Panc1 (cell line): ENCODE results near the gene FAAP100. TPM values are rescaled to one million over a fixed set of nuclear protein-coding genes. Genes with fewer than 3 reads are reported as not detected.

ENCODE experiments used
- ATAC-seq: fragments of 200-7000 bp; cut with Tn5 transposase; 2 replicates; pipeline ENCODE4 v1.9.1; 2020; ENCODE audit warnings: mild to moderate bottlenecking, moderate library complexity
- BruUV-seq: library from RNA; stranded (reverse); fragments of 400-500 nt; replicated peaks from 2 replicates; lab custom pipeline; 2021; lab: Mats Ljungman, UMichigan
- CTCF ChIA-PET: fragments of 300-600 bp; sonication (Branson Sonifier 250); formaldehyde crosslinking; loops from one replicate; lab custom pipeline; 2022; ENCODE audit warnings: antibody characterized with exemption; lab: Charles Lee
- POLR2A ChIA-PET: fragments of 300-600 bp; sonication (Branson Sonifier 250); formaldehyde crosslinking; loops from one replicate; lab custom pipeline; 2022; ENCODE audit warnings: antibody characterized with exemption; lab: Charles Lee
- DNase-seq: peaks from one replicate; pipeline ENCODE4 v3.0.0-alpha.2; 2010; ENCODE audit warnings: low read depth, low spot score
- H3K27ac ChIP-seq: 2 replicates; pipeline ENCODE4 v1.5.1; 2011; ENCODE audit warnings: mild to moderate bottlenecking, low read length, inconsistent platforms
- H3K27me3 ChIP-seq: fragments of 200-500 bp; sonication (Bioruptor generic); 2 replicates; pipeline ENCODE4 v1.6.0; 2014; ENCODE audit warnings: low read length, inconsistent platforms; ENCODE audit not compliant: control insufficient read depth, insufficient read depth
- H3K36me3 ChIP-seq: fragments of 200-500 bp; sonication (Bioruptor generic); 2 replicates; pipeline ENCODE4 v1.5.1; 2014; ENCODE audit warnings: inconsistent platforms, mild to moderate bottlenecking, low read length, moderate library complexity; ENCODE audit not compliant: control insufficient read depth, insufficient read depth
- H3K4me1 ChIP-seq: 2 replicates; pipeline ENCODE4 v1.5.1; 2011; ENCODE audit warnings: inconsistent platforms, mild to moderate bottlenecking, low read length, moderate library complexity; ENCODE audit not compliant: control insufficient read depth, insufficient read depth
- H3K4me3 ChIP-seq, 2 experiments: 2 replicates each; pipeline ENCODE4 v1.5.1; 2011 to 2012; ENCODE audit warnings: low read depth in 2 of 2, low read length in 2 of 2, mild to moderate bottlenecking in 2 of 2, inconsistent platforms in 1 of 2, moderate library complexity in 1 of 2
- H3K9me3 ChIP-seq: fragments of 200-500 bp; sonication (Bioruptor generic); 2 replicates; pipeline ENCODE4 v1.5.1; 2014; ENCODE audit warnings: low read depth, mild to moderate bottlenecking, inconsistent platforms, low read length, moderate library complexity; ENCODE audit not compliant: control insufficient read depth, insufficient read depth
- CTCF ChIP-seq: fragments of 450-650 bp; IDR thresholded peaks from 2 replicates; pipeline ENCODE4 v1.5.1; 2017; ENCODE audit warnings: mild to moderate bottlenecking
- POLR2AphosphoS5 ChIP-seq: IDR thresholded peaks from 2 replicates; pipeline ENCODE4 v1.6.1; 2012; ENCODE audit warnings: mild to moderate bottlenecking, low read depth, low read length, moderate library complexity
- SIN3A ChIP-seq: IDR thresholded peaks from 2 replicates; pipeline ENCODE4 v1.6.1; 2012; ENCODE audit warnings: low read depth, mild to moderate bottlenecking, low read length, moderate library complexity, borderline replicate concordance; ENCODE audit not compliant: insufficient read depth
- TCF7L2 ChIP-seq: IDR thresholded peaks from 2 replicates; pipeline ENCODE4 v1.6.1; 2011; ENCODE audit warnings: mild to moderate bottlenecking, low read depth, low read length, inconsistent platforms
- in situ Hi-C: cut with HindIII; loops from 2 replicates; pipeline ENCODE4 v1.10.0; 2016; ENCODE audit warnings: low sequenced_read_pairs, low pct_unique_long_range_greater_than_20kb
- intact Hi-C: fragments of 100-400 bp; cut with micrococcal nuclease; formaldehyde crosslinking; loops from one replicate; pipeline ENCODE4 v1.10.0; 2022; ENCODE audit not compliant: unreplicated experiment
- total RNA-seq: library from RNA; stranded (reverse); gene quantifications from one replicate; pipeline ENCODE4 v1.2.1, GENCODE V29; 2021; ENCODE audit not compliant: unreplicated experiment
- TF ChIP-seq, protein P1 (sequence below), 2 experiments: IDR thresholded peaks; 2 replicates each; pipeline ENCODE4 v1.6.1; 2011 to 2012; ENCODE audit warnings: low read depth in 2 of 2, control low read depth in 1 of 2, low read length in 1 of 2, mild to moderate bottlenecking in 1 of 2, moderate library complexity in 1 of 2; ENCODE audit not compliant: insufficient read depth in 1 of 2

The FAAP100 gene
- total RNA-seq, 1 experiment from 2014 or later: 265 TPM

GRCh38 chr17:81578561-81579225 lies 26.5 kb upstream of the FAAP100 start:
- peaks cover 11% of the 10 kb centered on the region; the same call in 1 of the 2 replicates for H3K36me3 ChIP-seq
- TF ChIP-seq, protein P1, sequence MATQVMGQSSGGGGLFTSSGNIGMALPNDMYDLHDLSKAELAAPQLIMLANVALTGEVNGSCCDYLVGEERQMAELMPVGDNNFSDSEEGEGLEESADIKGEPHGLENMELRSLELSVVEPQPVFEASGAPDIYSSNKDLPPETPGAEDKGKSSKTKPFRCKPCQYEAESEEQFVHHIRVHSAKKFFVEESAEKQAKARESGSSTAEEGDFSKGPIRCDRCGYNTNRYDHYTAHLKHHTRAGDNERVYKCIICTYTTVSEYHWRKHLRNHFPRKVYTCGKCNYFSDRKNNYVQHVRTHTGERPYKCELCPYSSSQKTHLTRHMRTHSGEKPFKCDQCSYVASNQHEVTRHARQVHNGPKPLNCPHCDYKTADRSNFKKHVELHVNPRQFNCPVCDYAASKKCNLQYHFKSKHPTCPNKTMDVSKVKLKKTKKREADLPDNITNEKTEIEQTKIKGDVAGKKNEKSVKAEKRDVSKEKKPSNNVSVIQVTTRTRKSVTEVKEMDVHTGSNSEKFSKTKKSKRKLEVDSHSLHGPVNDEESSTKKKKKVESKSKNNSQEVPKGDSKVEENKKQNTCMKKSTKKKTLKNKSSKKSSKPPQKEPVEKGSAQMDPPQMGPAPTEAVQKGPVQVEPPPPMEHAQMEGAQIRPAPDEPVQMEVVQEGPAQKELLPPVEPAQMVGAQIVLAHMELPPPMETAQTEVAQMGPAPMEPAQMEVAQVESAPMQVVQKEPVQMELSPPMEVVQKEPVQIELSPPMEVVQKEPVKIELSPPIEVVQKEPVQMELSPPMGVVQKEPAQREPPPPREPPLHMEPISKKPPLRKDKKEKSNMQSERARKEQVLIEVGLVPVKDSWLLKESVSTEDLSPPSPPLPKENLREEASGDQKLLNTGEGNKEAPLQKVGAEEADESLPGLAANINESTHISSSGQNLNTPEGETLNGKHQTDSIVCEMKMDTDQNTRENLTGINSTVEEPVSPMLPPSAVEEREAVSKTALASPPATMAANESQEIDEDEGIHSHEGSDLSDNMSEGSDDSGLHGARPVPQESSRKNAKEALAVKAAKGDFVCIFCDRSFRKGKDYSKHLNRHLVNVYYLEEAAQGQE (IDR thresholded peaks at IDR 0.05; ENCODE audit: insufficient read depth in 1 of 2, low read depth in 2 of 2, low read length in 1 of 2): no peak
- TF ChIP-seq CTCF (no peak), TCF7L2 (no peak), POLR2AphosphoS5 (no peak), SIN3A (no peak)

DNA sequence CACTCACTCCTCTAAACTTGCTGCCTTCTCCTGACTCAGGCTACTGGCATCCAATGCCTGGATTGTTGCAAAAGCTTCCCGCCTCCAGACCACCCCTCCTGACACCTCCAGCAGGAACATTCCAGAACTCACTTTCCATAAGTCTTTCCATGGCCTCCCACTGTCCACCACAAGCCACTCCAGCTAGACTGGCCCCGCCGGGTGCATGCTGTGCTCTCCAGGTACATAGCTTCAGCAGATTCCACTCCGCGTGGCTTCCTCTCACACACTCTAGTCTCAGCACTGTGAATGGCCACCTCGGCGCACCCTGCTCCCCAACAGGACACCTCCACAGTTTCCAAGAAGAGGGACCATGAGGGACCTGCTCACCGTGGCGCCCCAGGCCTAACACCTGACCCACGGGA lies 25.9 kb upstream of the FAAP100 start:
- in situ Hi-C loops: no loop called here
- no peaks in the 10 kb centered on the region for H3K27me3 ChIP-seq
- peaks cover 97% of the 10 kb centered on the region for H3K4me1 ChIP-seq
- peaks cover 13% of the 10 kb centered on the region; the same call in 1 of the 2 replicates for H3K36me3 ChIP-seq
- intact Hi-C loops: no loop called here
- DNase-seq (no peak), ATAC-seq (no peak)
- ChIA-PET CTCF (no interaction called here), POLR2A (interaction anchor here (0.6 kb wide), 1 partner anchor 179 kb away, joined by 6 read pairs; no protein-coding TSS in a partner anchor)
- BruUV-seq: no TSS peak
- H3K27ac ChIP-seq: peak overlapping the region; percentile 100
- TF ChIP-seq TCF7L2 (no peak), CTCF (no peak), SIN3A (no peak), POLR2AphosphoS5 (no peak)
- TF ChIP-seq, protein P1 (IDR thresholded peaks at IDR 0.05; ENCODE audit: insufficient read depth in 1 of 2, low read depth in 2 of 2, low read length in 1 of 2): no peak
- H3K4me3 ChIP-seq: no peak overlapping the region
- H3K9me3 ChIP-seq: no peaks in the 10 kb centered on the region

More at GRCh38 chr17:81578561-81579225, 26.5 kb upstream of the FAAP100 start:
- ChIA-PET CTCF (interaction anchor here (1.3 kb wide), 1 partner anchor 19 kb away, joined by 4 read pairs; no protein-coding TSS in a partner anchor), POLR2A (interaction anchor here (0.6 kb wide), 1 partner anchor 180 kb away, joined by 6 read pairs; no protein-coding TSS in a partner anchor)
- ATAC-seq: no peak
- intact Hi-C loops (no loop called here), in situ Hi-C loops (no loop called here)
- Histone ChIP-seq H3K4me1 (peaks cover 97% of the 10 kb centered on the region), H3K27me3 (no peaks in the 10 kb centered on the region), H3K9me3 (no peaks in the 10 kb centered on the region), H3K27ac (peak overlapping the region; percentile 100), H3K4me3 (no peak overlapping the region)
- no TSS peak for BruUV-seq
- no peak for DNase-seq
